Endodermal cell (in vitro differentiated cells): Measurements from ENCODE around the gene DLG2. TPM values are rescaled to one million over a fixed set of nuclear protein-coding genes. Genes with fewer than 3 reads are reported as not detected.

Source experiments
- DNase-seq: peaks from one replicate; pipeline ENCODE4 v3.0.0-alpha.2; 2017
- H3K27ac ChIP-seq: 2 replicates; pipeline ENCODE4 v1.5.1; 2013; ENCODE audit warnings: mild to moderate bottlenecking, low read depth, low read length, moderate library complexity
- H3K27me3 ChIP-seq: 2 replicates; pipeline ENCODE4 v1.6.1; 2013; ENCODE audit warnings: mild to moderate bottlenecking, low read length, moderate library complexity; ENCODE audit not compliant: insufficient read depth, control insufficient read depth, poor library complexity, severe bottlenecking
- H3K36me3 ChIP-seq: 2 replicates; pipeline ENCODE4 v1.7.0; 2013; ENCODE audit warnings: mild to moderate bottlenecking, low read length, moderate library complexity; ENCODE audit not compliant: control insufficient read depth, insufficient read depth
- H3K4me1 ChIP-seq: one replicate; pipeline ENCODE4 v1.7.0; 2013; ENCODE audit warnings: low read length; ENCODE audit not compliant: control insufficient read depth, insufficient read depth
- H3K4me3 ChIP-seq: 2 replicates; pipeline ENCODE4 v1.5.1; 2013; ENCODE audit warnings: mild to moderate bottlenecking, low read length, moderate library complexity
- H3K9ac ChIP-seq: 2 replicates; pipeline ENCODE4 v1.6.1; 2013; ENCODE audit warnings: mild to moderate bottlenecking, low read length, moderate library complexity; ENCODE audit not compliant: poor library complexity, severe bottlenecking; ENCODE audit errors: extremely low read depth
- H3K9me3 ChIP-seq: 2 replicates; pipeline ENCODE4 v1.6.1; 2013; ENCODE audit warnings: mild to moderate bottlenecking, low read length, moderate library complexity; ENCODE audit not compliant: control insufficient read depth
- H3K27ac Mint-ChIP-seq: 2 replicates; pipeline ENCODE4 v1.8.0; 2020; ENCODE audit warnings: mixed read lengths
- H3K27me3 Mint-ChIP-seq: 2 replicates; pipeline ENCODE4 v1.8.0; 2021; ENCODE audit warnings: mild to moderate bottlenecking, mixed read lengths; ENCODE audit not compliant: insufficient read depth
- H3K36me3 Mint-ChIP-seq: 2 replicates; pipeline ENCODE4 v1.8.0; 2020; ENCODE audit warnings: low read depth, mixed read lengths
- H3K4me1 Mint-ChIP-seq: 2 replicates; pipeline ENCODE4 v1.8.0; 2020; ENCODE audit warnings: mixed read lengths
- H3K4me3 Mint-ChIP-seq: 2 replicates; pipeline ENCODE4 v1.8.0; 2020; ENCODE audit warnings: mild to moderate bottlenecking, moderate library complexity, mixed read lengths
- H3K9me3 Mint-ChIP-seq: 2 replicates; pipeline ENCODE4 v1.8.0; 2020; ENCODE audit warnings: mild to moderate bottlenecking, mixed read lengths
- WGBS, 2 experiments: methylation state at CpG; one replicate each; pipeline versions ENCODE4 v1.1.5 to v1.1.7; 2013; ENCODE audit warnings: missing lambda C conversion rate in 2 of 2, mixed read lengths in 1 of 2; ENCODE audit not compliant: insufficient coverage in 1 of 2, insufficient read length in 1 of 2; 5-methylcytosine and 5-hydroxymethylcytosine counted together
- total RNA-seq, 2 donors: library from RNA; stranded (reverse); fragmentation: NEBNext Ultra II Directional in 1 of 2; extraction: Animal tissue kit (Norgen Biotek cat#: 25700) in 1 of 2; gene quantifications; 2 replicates in 1 of 2; 3 replicates in 1 of 2; pipeline ENCODE4 v1.2.1, GENCODE V29; 2021
- TF ChIP-seq, protein P1 (sequence below): fragments of 200-600 bp; sonication (generic); conservative IDR thresholded peaks from 2 replicates; pipeline ENCODE4 v1.5.0; 2021; ENCODE audit warnings: antibody characterized with exemption, mild to moderate bottlenecking

The DLG2 gene
- total RNA-seq, 2 donors from 2014 or later = 9.6 to 10.6 TPM

DNA sequence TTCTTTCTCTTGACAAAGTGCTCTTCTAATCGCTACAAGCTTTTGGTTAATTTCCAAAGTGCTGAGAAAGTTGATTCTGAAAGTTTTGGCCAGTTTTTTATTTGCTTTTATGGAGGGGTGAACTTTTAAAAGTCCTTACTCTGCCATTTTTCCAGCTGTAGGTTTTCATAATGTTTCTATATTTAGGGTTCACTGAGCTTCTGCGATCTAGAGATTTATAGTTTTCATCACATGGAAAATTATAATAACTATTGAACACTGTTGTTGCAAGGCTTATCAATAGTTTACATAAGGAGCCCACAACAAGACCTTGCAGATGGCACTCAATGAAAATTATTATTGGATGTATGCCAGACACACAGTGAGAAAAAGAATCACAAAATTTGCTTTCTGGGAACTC lies 55.1 kb downstream of the DLG2 start:
- H3K9me3 Mint-ChIP-seq = peaks cover 24% of the 10 kb centered on the region
- no peak overlapping the region for H3K27ac ChIP-seq
- TF ChIP-seq, protein P1, sequence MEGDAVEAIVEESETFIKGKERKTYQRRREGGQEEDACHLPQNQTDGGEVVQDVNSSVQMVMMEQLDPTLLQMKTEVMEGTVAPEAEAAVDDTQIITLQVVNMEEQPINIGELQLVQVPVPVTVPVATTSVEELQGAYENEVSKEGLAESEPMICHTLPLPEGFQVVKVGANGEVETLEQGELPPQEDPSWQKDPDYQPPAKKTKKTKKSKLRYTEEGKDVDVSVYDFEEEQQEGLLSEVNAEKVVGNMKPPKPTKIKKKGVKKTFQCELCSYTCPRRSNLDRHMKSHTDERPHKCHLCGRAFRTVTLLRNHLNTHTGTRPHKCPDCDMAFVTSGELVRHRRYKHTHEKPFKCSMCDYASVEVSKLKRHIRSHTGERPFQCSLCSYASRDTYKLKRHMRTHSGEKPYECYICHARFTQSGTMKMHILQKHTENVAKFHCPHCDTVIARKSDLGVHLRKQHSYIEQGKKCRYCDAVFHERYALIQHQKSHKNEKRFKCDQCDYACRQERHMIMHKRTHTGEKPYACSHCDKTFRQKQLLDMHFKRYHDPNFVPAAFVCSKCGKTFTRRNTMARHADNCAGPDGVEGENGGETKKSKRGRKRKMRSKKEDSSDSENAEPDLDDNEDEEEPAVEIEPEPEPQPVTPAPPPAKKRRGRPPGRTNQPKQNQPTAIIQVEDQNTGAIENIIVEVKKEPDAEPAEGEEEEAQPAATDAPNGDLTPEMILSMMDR = no peak
- H3K9me3 ChIP-seq = peaks cover 10% of the 10 kb centered on the region
- H3K36me3 ChIP-seq = no peaks in the 10 kb centered on the region
- no peak overlapping the region for H3K27ac Mint-ChIP-seq
- H3K4me3 ChIP-seq = no peak overlapping the region
- no peak overlapping the region for H3K9ac ChIP-seq
- H3K27me3 Mint-ChIP-seq = no peaks in the 10 kb centered on the region
- DNase-seq = no peak
- no peak overlapping the region for H3K4me3 Mint-ChIP-seq
- H3K27me3 ChIP-seq = no peaks in the 10 kb centered on the region
- no peaks in the 10 kb centered on the region for H3K4me1 ChIP-seq
- peaks cover 5% of the 10 kb centered on the region for H3K36me3 Mint-ChIP-seq
- no peaks in the 10 kb centered on the region for H3K4me1 Mint-ChIP-seq
- 92 to 100% methylated on average over 1 of the region's 2 CpGs for WGBS, 2 experiments

DNA sequence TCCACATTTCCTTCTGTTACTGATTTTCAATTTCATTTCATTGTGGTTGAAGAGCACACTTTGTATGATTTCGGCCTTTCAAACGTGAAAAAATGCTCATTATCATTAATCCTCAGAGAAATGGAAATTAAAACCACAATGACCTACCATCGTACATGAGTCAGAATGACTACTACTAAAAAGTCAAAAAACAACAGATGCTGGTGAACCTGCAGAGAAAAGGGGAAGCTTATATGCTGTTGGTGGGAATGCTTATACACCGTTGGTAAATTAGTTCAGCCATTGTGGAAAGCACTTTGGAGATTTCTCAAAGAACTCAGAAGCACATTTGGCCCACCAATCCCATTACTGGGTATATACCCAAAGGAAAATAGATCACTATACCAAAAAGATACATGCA lies 57.6 kb downstream of the DLG2 start:
- H3K27me3 ChIP-seq = no peaks in the 10 kb centered on the region

DNA sequence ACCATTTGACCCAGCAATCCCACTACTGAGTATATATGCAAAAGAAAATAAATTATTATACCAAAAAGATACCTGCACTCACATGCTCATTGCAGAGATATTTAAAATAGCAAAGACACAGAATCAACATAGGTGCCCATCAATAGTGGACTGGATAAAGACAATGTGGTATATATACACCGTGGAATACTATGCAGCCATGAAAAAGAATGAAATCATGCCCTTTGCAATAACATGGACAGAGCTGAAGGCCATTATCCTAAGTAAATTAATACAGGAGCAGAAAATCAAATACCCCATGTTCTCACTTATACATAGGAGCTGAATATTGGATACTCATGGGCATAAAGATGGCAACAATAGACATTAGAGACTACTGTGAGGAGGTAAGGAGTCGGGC lies 68.7 kb downstream of the DLG2 start:
- no peak overlapping the region for H3K4me3 ChIP-seq
- WGBS, 2 experiments = 96% methylated on average over 2 of the region's 2 CpGs; no CpG with 5 or more reads in 1 of the 2 experiments
- no peak overlapping the region for H3K4me3 Mint-ChIP-seq
- peaks cover 5% of the 10 kb centered on the region for H3K9me3 ChIP-seq
- H3K4me1 ChIP-seq = no peaks in the 10 kb centered on the region
- no peak overlapping the region for H3K27ac Mint-ChIP-seq
- peaks cover 13% of the 10 kb centered on the region for H3K9me3 Mint-ChIP-seq
- H3K27me3 ChIP-seq = no peaks in the 10 kb centered on the region
- DNase-seq = no peak
- no peaks in the 10 kb centered on the region for H3K36me3 Mint-ChIP-seq
- no peaks in the 10 kb centered on the region for H3K4me1 Mint-ChIP-seq
- TF ChIP-seq, protein P1 = no peak
- H3K36me3 ChIP-seq = no peaks in the 10 kb centered on the region
- H3K27ac ChIP-seq = no peak overlapping the region
- H3K27me3 Mint-ChIP-seq = no peaks in the 10 kb centered on the region
- H3K9ac ChIP-seq = no peak overlapping the region

More for the DNA sequence above, 57.6 kb downstream of the DLG2 start:
- H3K4me1 Mint-ChIP-seq = peaks cover 4% of the 10 kb centered on the region
- H3K4me3 ChIP-seq = no peak overlapping the region
- H3K27ac Mint-ChIP-seq = no peak overlapping the region
- no peak overlapping the region for H3K4me3 Mint-ChIP-seq
- DNase-seq = no peak
- no peaks in the 10 kb centered on the region for H3K4me1 ChIP-seq
- no peak overlapping the region for H3K27ac ChIP-seq
- TF ChIP-seq, protein P1 = no peak
- H3K9me3 Mint-ChIP-seq = peaks cover 19% of the 10 kb centered on the region
- H3K9me3 ChIP-seq = peaks cover 2% of the 10 kb centered on the region
- WGBS, 2 experiments = 83 to 98% methylated on average over 1 to 3 of the region's 4 CpGs
- H3K36me3 ChIP-seq = no peaks in the 10 kb centered on the region
- no peak overlapping the region for H3K9ac ChIP-seq
- H3K36me3 Mint-ChIP-seq = peaks cover 5% of the 10 kb centered on the region
- no peaks in the 10 kb centered on the region for H3K27me3 Mint-ChIP-seq
